Liver (tissue), 9 donors: Measurements from ENCODE around the gene RAB6A. TPM values are rescaled to one million over a fixed set of nuclear protein-coding genes. Genes with fewer than 3 reads are reported as not detected.

ENCODE experiments used
- DNase-seq: peaks from one replicate; pipeline ENCODE4 v3.0.0-alpha.2; 2017; ENCODE audit warnings: low spot score
- H3K27ac ChIP-seq, 2 donors: one replicate each; pipeline ENCODE4 v1.7.0; 2013; ENCODE audit warnings: inconsistent platforms in 2 of 2, low read length in 2 of 2, control low read depth in 1 of 2, low read depth in 1 of 2, mild to moderate bottlenecking in 1 of 2
- H3K27me3 ChIP-seq, 4 donors: one replicate each; pipeline versions ENCODE4 v1.6.1 to v1.7.0; 2013; ENCODE audit warnings: low read length in 3 of 4, inconsistent platforms in 1 of 4, mild to moderate bottlenecking in 1 of 4, moderate library complexity in 1 of 4; ENCODE audit not compliant: control insufficient read depth in 4 of 4, insufficient read depth in 4 of 4
- H3K36me3 ChIP-seq, 4 donors: one replicate each; pipeline versions ENCODE4 v1.6.1 to v1.7.0; 2013; ENCODE audit warnings: low read length in 3 of 4, mild to moderate bottlenecking in 3 of 4, low read depth in 1 of 4, moderate library complexity in 1 of 4; ENCODE audit not compliant: control insufficient read depth in 4 of 4, insufficient read depth in 3 of 4
- H3K4me1 ChIP-seq, 4 donors: one replicate each; pipeline versions ENCODE4 v1.6.1 to v1.7.0; 2013; ENCODE audit warnings: low read length in 3 of 4, mild to moderate bottlenecking in 3 of 4, moderate library complexity in 1 of 4; ENCODE audit not compliant: control insufficient read depth in 4 of 4, insufficient read depth in 4 of 4
- H3K4me3 ChIP-seq, 3 donors: one replicate each; pipeline versions ENCODE4 v1.6.1 to v1.7.0; 2013; ENCODE audit warnings: low read length in 3 of 3, control low read depth in 1 of 3, low read depth in 1 of 3, mild to moderate bottlenecking in 1 of 3
- H3K9ac ChIP-seq, 2 donors: one replicate each; pipeline ENCODE4 v1.7.0; 2013; ENCODE audit warnings: low read length in 2 of 2, mild to moderate bottlenecking in 2 of 2, moderate library complexity in 2 of 2, control low read depth in 1 of 2, low read depth in 1 of 2
- H3K9me3 ChIP-seq, 4 donors: one replicate each; pipeline versions ENCODE4 v1.6.1 to v1.7.0; 2013; ENCODE audit warnings: low read length in 3 of 4; ENCODE audit not compliant: control insufficient read depth in 4 of 4
- EGR1 ChIP-seq, 2 donors: IDR thresholded peaks; 2 replicates each; pipeline ENCODE4 v1.6.1; 2016 to 2018; ENCODE audit warnings: antibody characterized with exemption in 2 of 2, low read depth in 2 of 2
- FOXA1 ChIP-seq: IDR thresholded peaks from 2 replicates; pipeline ENCODE4 v1.6.1; 2016; ENCODE audit warnings: antibody characterized with exemption
- FOXA2 ChIP-seq: IDR thresholded peaks from 2 replicates; pipeline ENCODE4 v1.6.1; 2016; ENCODE audit warnings: antibody characterized with exemption
- GABPA ChIP-seq, 2 donors: IDR thresholded peaks in 1 of 2; conservative IDR thresholded peaks in 1 of 2; 2 replicates each; pipeline ENCODE4 v1.6.1; 2016; ENCODE audit warnings: antibody characterized with exemption in 2 of 2, mild to moderate bottlenecking in 1 of 2, moderate library complexity in 1 of 2
- HNF4A ChIP-seq, 2 donors: conservative IDR thresholded peaks; 2 replicates each; pipeline ENCODE4 v1.6.1; 2016; ENCODE audit warnings: antibody characterized with exemption in 2 of 2, mild to moderate bottlenecking in 2 of 2
- HNF4G ChIP-seq: IDR thresholded peaks from 2 replicates; pipeline ENCODE4 v1.6.1; 2016; ENCODE audit warnings: antibody characterized with exemption
- NR2F2 ChIP-seq: IDR thresholded peaks from 2 replicates; pipeline ENCODE4 v1.6.1; 2016; ENCODE audit warnings: antibody characterized with exemption
- SP1 ChIP-seq: IDR thresholded peaks from 2 replicates; pipeline ENCODE4 v1.6.1; 2018; ENCODE audit warnings: antibody characterized with exemption, mild to moderate bottlenecking
- TAF1 ChIP-seq: conservative IDR thresholded peaks from 2 replicates; pipeline ENCODE4 v1.6.1; 2016; ENCODE audit warnings: antibody characterized with exemption, mild to moderate bottlenecking
- YY1 ChIP-seq: IDR thresholded peaks from 2 replicates; pipeline ENCODE4 v1.6.1; 2016; ENCODE audit warnings: antibody characterized with exemption, mild to moderate bottlenecking
- WGBS: extraction: QIAGEN DNeasy Blood & Tissue Kit; methylation state at CpG from one replicate; pipeline ENCODE4 v1.1.7; 2013; 5-methylcytosine and 5-hydroxymethylcytosine counted together
- polyA plus RNA-seq, 2 donors: library from polyadenylated mRNA; stranded (reverse) in 1 of 2; unstranded in 1 of 2; fragments of 200-250 nt in 1 of 2; fragments of >200 nt in 1 of 2; fragmentation: Nextera tagmentation in 1 of 2; extraction: Ambion mirVana in 1 of 2; gene quantifications; one replicate each; pipeline versions ENCODE4 v1.2.1 to v1.2.3, GENCODE V29; 2013 to 2015
- total RNA-seq, 2 donors: library from RNA; depleted of rRNA; stranded (reverse); fragments of >200 nt; gene quantifications; one replicate each; pipeline ENCODE4 v1.2.3, GENCODE V29; 2014
- TF ChIP-seq, protein P1 (sequence below): IDR thresholded peaks from 2 replicates; pipeline ENCODE4 v1.6.1; 2016; ENCODE audit warnings: antibody characterized with exemption
- TF ChIP-seq, protein P2 (sequence below): IDR thresholded peaks from 2 replicates; pipeline ENCODE4 v1.6.1; 2016; ENCODE audit warnings: antibody characterized with exemption
- TF ChIP-seq, protein P3 (sequence below): IDR thresholded peaks from 2 replicates; pipeline ENCODE4 v1.6.1; 2016; ENCODE audit warnings: antibody characterized with exemption
- TF ChIP-seq, protein P4 (sequence below): IDR thresholded peaks from 2 replicates; pipeline ENCODE4 v1.6.1; 2016; ENCODE audit warnings: antibody characterized with exemption, mild to moderate bottlenecking
- donor health status: healthy.
- donor health status: healthy.
- donor health status: healthy.
- donor health status: healthy.
- donor health status: healthy.

RAB6A gene
- total and polyA plus RNA-seq, 4 donors: 36.0 to 165 (median 51.5) TPM

DNA sequence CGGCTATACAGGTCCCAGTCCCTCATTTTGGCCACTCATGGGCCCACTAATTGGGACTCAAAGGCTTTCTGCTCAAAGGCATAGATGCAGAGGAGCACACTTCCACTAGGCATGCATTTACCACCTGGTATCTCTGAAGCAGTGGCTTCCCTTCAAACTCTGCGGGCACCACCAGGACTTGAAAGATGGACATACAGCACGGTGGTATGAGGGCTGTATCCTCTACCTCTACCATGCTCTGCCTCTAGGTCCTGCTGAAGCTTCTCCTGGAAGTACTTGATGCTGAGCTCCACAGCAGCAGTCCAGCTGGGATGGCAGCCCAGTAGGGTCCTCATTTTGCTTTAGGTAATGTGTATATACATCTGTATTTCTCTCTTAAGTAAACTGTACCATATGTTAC lies 49.9 kb downstream of the RAB6A start (continued):
- no peak for TF ChIP-seq YY1
- no peak for TF ChIP-seq FOXA2

DNA sequence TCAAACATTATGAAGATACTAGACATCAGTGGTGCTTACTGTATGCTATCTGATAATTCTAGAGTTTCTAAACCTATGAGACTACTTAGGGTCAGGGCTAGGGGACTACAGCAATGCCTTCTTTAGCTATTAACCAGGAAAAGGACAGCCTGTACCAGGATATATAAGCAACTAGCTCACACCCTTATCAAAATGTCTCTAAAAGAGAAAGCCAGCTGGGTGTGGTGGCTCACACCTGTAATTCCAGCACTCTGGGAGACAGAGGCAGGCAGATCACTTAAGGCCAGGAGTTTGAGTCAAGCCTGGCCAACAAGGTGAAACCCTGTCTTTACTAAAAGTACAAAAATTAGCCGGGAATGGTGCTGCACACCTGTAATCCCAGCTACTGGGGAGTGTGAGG lies 55.8 kb downstream of the RAB6A start:
- Histone ChIP-seq H3K36me3 (peaks cover 13 to 30% (median 22%) of the 10 kb centered on the region in 4 donors), H3K27ac (no peak overlapping the region), H3K9ac (no peak overlapping the region), H3K4me1 (no peaks in the 10 kb centered on the region), H3K9me3 (no peaks in the 10 kb centered on the region), H3K4me3 (no peak overlapping the region), H3K27me3 (no peaks in the 10 kb centered on the region)
- TF ChIP-seq FOXA2 (no peak), HNF4G (no peak), SP1 (no peak), NR2F2 (no peak), GABPA (IDR thresholded peaks at IDR 0.05 in 1 of 2, conservative IDR thresholded peaks at IDR 0.05 in 1 of 2) (no peak), EGR1 (IDR thresholded peaks at IDR 0.05; ENCODE audit: low read depth in 2 of 2) (no peak), YY1 (no peak)
- TF ChIP-seq, protein P1, sequence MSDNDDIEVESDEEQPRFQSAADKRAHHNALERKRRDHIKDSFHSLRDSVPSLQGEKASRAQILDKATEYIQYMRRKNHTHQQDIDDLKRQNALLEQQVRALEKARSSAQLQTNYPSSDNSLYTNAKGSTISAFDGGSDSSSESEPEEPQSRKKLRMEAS: no peak
- TF ChIP-seq, protein P2, sequence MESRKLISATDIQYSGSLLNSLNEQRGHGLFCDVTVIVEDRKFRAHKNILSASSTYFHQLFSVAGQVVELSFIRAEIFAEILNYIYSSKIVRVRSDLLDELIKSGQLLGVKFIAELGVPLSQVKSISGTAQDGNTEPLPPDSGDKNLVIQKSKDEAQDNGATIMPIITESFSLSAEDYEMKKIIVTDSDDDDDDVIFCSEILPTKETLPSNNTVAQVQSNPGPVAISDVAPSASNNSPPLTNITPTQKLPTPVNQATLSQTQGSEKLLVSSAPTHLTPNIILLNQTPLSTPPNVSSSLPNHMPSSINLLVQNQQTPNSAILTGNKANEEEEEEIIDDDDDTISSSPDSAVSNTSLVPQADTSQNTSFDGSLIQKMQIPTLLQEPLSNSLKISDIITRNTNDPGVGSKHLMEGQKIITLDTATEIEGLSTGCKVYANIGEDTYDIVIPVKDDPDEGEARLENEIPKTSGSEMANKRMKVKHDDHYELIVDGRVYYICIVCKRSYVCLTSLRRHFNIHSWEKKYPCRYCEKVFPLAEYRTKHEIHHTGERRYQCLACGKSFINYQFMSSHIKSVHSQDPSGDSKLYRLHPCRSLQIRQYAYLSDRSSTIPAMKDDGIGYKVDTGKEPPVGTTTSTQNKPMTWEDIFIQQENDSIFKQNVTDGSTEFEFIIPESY: no peak
- TF ChIP-seq, protein P3, sequence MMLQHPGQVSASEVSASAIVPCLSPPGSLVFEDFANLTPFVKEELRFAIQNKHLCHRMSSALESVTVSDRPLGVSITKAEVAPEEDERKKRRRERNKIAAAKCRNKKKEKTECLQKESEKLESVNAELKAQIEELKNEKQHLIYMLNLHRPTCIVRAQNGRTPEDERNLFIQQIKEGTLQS: no peak
- no peak for DNase-seq
- 96% methylated on average over 1 of the region's 1 CpG for WGBS

DNA sequence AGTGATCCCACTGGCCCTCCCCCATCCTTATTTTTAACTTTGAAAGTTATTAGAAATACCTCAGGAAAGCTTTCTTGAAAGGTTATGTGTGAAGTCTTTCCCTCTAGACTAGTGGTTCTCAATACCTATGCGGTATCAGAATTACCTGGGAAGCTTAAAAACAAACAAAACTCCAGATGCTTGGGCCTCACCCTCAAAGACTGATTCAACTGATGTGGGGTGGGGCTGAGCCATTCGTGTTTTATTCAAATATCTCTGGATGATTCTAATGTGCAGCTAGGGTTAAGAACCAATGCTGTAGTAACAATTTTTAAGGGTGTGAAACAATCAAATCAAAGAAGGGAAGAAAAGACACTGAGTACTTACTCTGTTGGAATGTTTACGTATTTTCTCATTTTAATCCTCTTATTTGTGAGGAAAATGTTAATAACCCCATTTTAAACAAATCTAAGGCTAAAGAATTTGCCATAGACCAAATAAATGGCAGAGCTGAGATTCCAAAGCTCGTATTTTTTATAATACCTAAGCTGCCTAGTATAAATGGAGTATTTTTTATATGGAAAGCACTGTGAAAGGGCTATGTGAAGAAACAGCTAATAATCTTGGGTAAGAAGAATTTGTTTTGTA lies 66.9 kb downstream of the RAB6A start:
- TF ChIP-seq YY1: no peak
- no peak for TF ChIP-seq TAF1
- TF ChIP-seq NR2F2: no peak
- no peak for TF ChIP-seq FOXA2
- TF ChIP-seq, protein P4, sequence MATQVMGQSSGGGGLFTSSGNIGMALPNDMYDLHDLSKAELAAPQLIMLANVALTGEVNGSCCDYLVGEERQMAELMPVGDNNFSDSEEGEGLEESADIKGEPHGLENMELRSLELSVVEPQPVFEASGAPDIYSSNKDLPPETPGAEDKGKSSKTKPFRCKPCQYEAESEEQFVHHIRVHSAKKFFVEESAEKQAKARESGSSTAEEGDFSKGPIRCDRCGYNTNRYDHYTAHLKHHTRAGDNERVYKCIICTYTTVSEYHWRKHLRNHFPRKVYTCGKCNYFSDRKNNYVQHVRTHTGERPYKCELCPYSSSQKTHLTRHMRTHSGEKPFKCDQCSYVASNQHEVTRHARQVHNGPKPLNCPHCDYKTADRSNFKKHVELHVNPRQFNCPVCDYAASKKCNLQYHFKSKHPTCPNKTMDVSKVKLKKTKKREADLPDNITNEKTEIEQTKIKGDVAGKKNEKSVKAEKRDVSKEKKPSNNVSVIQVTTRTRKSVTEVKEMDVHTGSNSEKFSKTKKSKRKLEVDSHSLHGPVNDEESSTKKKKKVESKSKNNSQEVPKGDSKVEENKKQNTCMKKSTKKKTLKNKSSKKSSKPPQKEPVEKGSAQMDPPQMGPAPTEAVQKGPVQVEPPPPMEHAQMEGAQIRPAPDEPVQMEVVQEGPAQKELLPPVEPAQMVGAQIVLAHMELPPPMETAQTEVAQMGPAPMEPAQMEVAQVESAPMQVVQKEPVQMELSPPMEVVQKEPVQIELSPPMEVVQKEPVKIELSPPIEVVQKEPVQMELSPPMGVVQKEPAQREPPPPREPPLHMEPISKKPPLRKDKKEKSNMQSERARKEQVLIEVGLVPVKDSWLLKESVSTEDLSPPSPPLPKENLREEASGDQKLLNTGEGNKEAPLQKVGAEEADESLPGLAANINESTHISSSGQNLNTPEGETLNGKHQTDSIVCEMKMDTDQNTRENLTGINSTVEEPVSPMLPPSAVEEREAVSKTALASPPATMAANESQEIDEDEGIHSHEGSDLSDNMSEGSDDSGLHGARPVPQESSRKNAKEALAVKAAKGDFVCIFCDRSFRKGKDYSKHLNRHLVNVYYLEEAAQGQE: no peak
- TF ChIP-seq FOXA1: no peak
- TF ChIP-seq HNF4A (conservative IDR thresholded peaks at IDR 0.05): no peak
- no peak for TF ChIP-seq GABPA (IDR thresholded peaks at IDR 0.05 in 1 of 2, conservative IDR thresholded peaks at IDR 0.05 in 1 of 2)
- TF ChIP-seq, protein P1: no peak
- no peak for TF ChIP-seq SP1
- no peak for TF ChIP-seq HNF4G
- TF ChIP-seq, protein P2: no peak
- TF ChIP-seq, protein P3: no peak
- no peak overlapping the region for H3K27ac ChIP-seq
- H3K9ac ChIP-seq: no peak overlapping the region
- peaks cover under 1 to 13% (median 8%) of the 10 kb centered on the region in 4 donors for H3K36me3 ChIP-seq
- WGBS: 93% methylated on average over 4 of the region's 4 CpGs
- H3K4me3 ChIP-seq: no peak overlapping the region
- H3K4me1 ChIP-seq: no peaks in the 10 kb centered on the region
- no peaks in the 10 kb centered on the region for H3K27me3 ChIP-seq
- H3K9me3 ChIP-seq: no peaks in the 10 kb centered on the region
- no peak for DNase-seq
